Lower lobe of right lung (tissue), 2 donors: Measurements from ENCODE around the gene POLE. TPM values are rescaled to one million over a fixed set of nuclear protein-coding genes. Genes with fewer than 3 reads are reported as not detected.

Experiments used
- ATAC-seq, 2 donors: fragments of 200-7000 bp; cut with Tn5 transposase; one replicate each; pipeline ENCODE4 v1.9.1; 2020 to 2022; ENCODE audit warnings: mild to moderate bottlenecking in 2 of 2, moderate library complexity in 2 of 2
- DNase-seq: peaks from one replicate; pipeline ENCODE4 v3.0.0-alpha.2; 2020
- H3K27ac ChIP-seq: fragments of 200-600 bp; one replicate; pipeline ENCODE4 v1.8.0; 2022
- H3K27me3 ChIP-seq: fragments of 200-600 bp; one replicate; pipeline ENCODE4 v1.8.0; 2022; ENCODE audit warnings: low read depth
- H3K36me3 ChIP-seq: fragments of 200-600 bp; one replicate; pipeline ENCODE4 v1.8.0; 2022; ENCODE audit warnings: mild to moderate bottlenecking
- H3K4me1 ChIP-seq: fragments of 200-600 bp; one replicate; pipeline ENCODE4 v1.8.0; 2022
- H3K4me3 ChIP-seq: fragments of 200-600 bp; one replicate; pipeline ENCODE4 v1.8.0; 2022; ENCODE audit warnings: mild to moderate bottlenecking
- H3K9me3 ChIP-seq: fragments of 200-600 bp; one replicate; pipeline ENCODE4 v1.8.0; 2022
- CTCF ChIP-seq: fragments of 200-600 bp; IDR thresholded peaks from one replicate; pipeline ENCODE4 v1.8.0; 2022; ENCODE audit warnings: antibody characterized with exemption, mild to moderate bottlenecking
- intact Hi-C: fragments of 100-400 bp; cut with DNase I; formaldehyde crosslinking; loops from one replicate; pipeline ENCODE4 v1.11.0; 2022
- total RNA-seq: library from RNA; stranded (reverse); fragmentation: NEBNext Ultra II Directional; extraction: Animal tissue kit (Norgen Biotek cat#: 25700); gene quantifications from one replicate; pipeline ENCODE4 v1.2.1, GENCODE V29; 2021
- donor health status: DM: no; HTN: yes; CAD: no; lungs with severe emphysema.

Gene POLE
- total RNA-seq, 1 donor from 2014 or later = 28.0 TPM

- Histone ChIP-seq H3K27ac (no peak overlapping the region), H3K36me3 (peaks cover 62% of the 10 kb centered on the region), H3K27me3 (no peaks in the 10 kb centered on the region), H3K4me1 (peaks cover 15% of the 10 kb centered on the region), H3K9me3 (no peaks in the 10 kb centered on the region), H3K4me3 (no peak overlapping the region)
- no peak for DNase-seq
- no peak for ATAC-seq
- no peak for TF ChIP-seq CTCF
- intact Hi-C loops = no loop called here
Observed at GRCh38 chr12:132716356-132716755, 29.2 kb upstream of the POLE start.

GRCh38 chr12:132715874-132716273 is 28.7 kb upstream of the POLE start:
- no peak overlapping the region for H3K27ac ChIP-seq
- DNase-seq = no peak
- peaks cover 57% of the 10 kb centered on the region for H3K36me3 ChIP-seq

GRCh38 chr12:132713123-132713522 is 26.0 kb upstream of the POLE start:
- Histone ChIP-seq H3K4me3 (no peak overlapping the region), H3K9me3 (no peaks in the 10 kb centered on the region), H3K27me3 (no peaks in the 10 kb centered on the region), H3K27ac (no peak overlapping the region), H3K36me3 (peaks cover 32% of the 10 kb centered on the region), H3K4me1 (peaks cover 25% of the 10 kb centered on the region)
- DNase-seq (no peak), ATAC-seq (no peak)
- intact Hi-C loops = no loop called here
- TF ChIP-seq CTCF = no peak

More at GRCh38 chr12:132715874-132716273, 28.7 kb upstream of the POLE start:
- H3K9me3 ChIP-seq = no peaks in the 10 kb centered on the region
- ATAC-seq = no peak
- no peak overlapping the region for H3K4me3 ChIP-seq
- intact Hi-C loops = no loop called here
- TF ChIP-seq CTCF = no peak
- H3K4me1 ChIP-seq = peaks cover 18% of the 10 kb centered on the region
- no peaks in the 10 kb centered on the region for H3K27me3 ChIP-seq

- peak; percentile 2 to 6 for ATAC-seq
- H3K27ac ChIP-seq = peak overlapping the region; percentile 87
Observed at GRCh38 chr12:132711080-132711843, 24.1 kb upstream of the POLE start.

GRCh38 chr12:132710405-132711079 is 23.4 kb upstream of the POLE start, which contains the start of gene PGAM5:
PGAM5 (plus strand) TSS chr12:132710842; CDS start chr12:132710877, 35 bp downstream.
- peak within 1 kb of the TSS; percentile 98 for H3K4me3 ChIP-seq
- DNase-seq (peak; percentile 91), ATAC-seq (peak; percentile 97)
- H3K36me3 ChIP-seq = peaks cover 10% of the 10 kb centered on the region
- intact Hi-C loops = no loop called here
- peak within 1 kb of the TSS; percentile 87 for H3K27ac ChIP-seq
- TF ChIP-seq CTCF = no peak
- no peaks in the 10 kb centered on the region for H3K9me3 ChIP-seq
- H3K27me3 ChIP-seq = no peaks in the 10 kb centered on the region
- H3K4me1 ChIP-seq = peaks cover 25% of the 10 kb centered on the region

More at GRCh38 chr12:132711080-132711843, 24.1 kb upstream of the POLE start:
- Histone ChIP-seq H3K36me3 (peaks cover 17% of the 10 kb centered on the region), H3K4me1 (peaks cover 25% of the 10 kb centered on the region), H3K27me3 (no peaks in the 10 kb centered on the region), H3K4me3 (peak overlapping the region; percentile 98), H3K9me3 (no peaks in the 10 kb centered on the region)
- TF ChIP-seq CTCF = no peak
- intact Hi-C loops = no loop called here
- DNase-seq = no peak
